GM19023 (cell line): Measurements from ENCODE around the gene SERPINH1.

Experiments
- ATAC-seq: cut with Tn5 transposase; IDR thresholded peaks from one replicate; pipeline ENCODE4 v1.9.1; 2021; ENCODE audit warnings: mild to moderate bottlenecking, moderate library complexity; ENCODE audit not compliant: unreplicated experiment

The SERPINH1 gene

GRCh38 chr11:75562048-75562835, at the start of gene SERPINH1:
Gene SERPINH1, plus strand, starts transcription at chr11:75562253. Its CDS starts 4,097 bp downstream, at chr11:75566350.
- ATAC-seq: peak; percentile 75

GRCh38 chr11:75513250-75513649, 48.8 kb upstream of the SERPINH1 start:
- no peak for ATAC-seq

- no peak for ATAC-seq
Measured at GRCh38 chr11:75514596-75514995, 47.5 kb upstream of the SERPINH1 start.

GRCh38 chr11:75516140-75516539, 45.9 kb upstream of the SERPINH1 start:
- ATAC-seq: no peak

- ATAC-seq: no peak
Measured at GRCh38 chr11:75516886-75517285, 45.2 kb upstream of the SERPINH1 start.

- ATAC-seq: no peak
Measured at GRCh38 chr11:75518204-75518549, 43.9 kb upstream of the SERPINH1 start.

GRCh38 chr11:75518771-75519653, 43.0 kb upstream of the SERPINH1 start:
- no peak for ATAC-seq

GRCh38 chr11:75520688-75521087, 41.4 kb upstream of the SERPINH1 start:
- ATAC-seq: no peak

- ATAC-seq: no peak
Measured at GRCh38 chr11:75522286-75523044, 39.6 kb upstream of the SERPINH1 start.

GRCh38 chr11:75523189-75523588, 38.9 kb upstream of the SERPINH1 start:
- ATAC-seq: no peak

GRCh38 chr11:75523811-75524664, 38.0 kb upstream of the SERPINH1 start:
- ATAC-seq: no peak

- peak; percentile 7 for ATAC-seq
Measured at GRCh38 chr11:75524665-75525432, 37.2 kb upstream of the SERPINH1 start.

- peak; percentile 80 for ATAC-seq
Measured at GRCh38 chr11:75525433-75526191, 36.4 kb upstream of the SERPINH1 start, which contains the start of gene GDPD5. Gene GDPD5, minus strand, starts transcription at chr11:75525941. Its CDS starts 48,206 bp downstream, at chr11:75477735.

- no peak for ATAC-seq
Measured at GRCh38 chr11:75526192-75526541, 35.9 kb upstream of the SERPINH1 start.

- ATAC-seq: no peak
Measured at GRCh38 chr11:75527130-75527529, 34.9 kb upstream of the SERPINH1 start.

- ATAC-seq: no peak
Measured at GRCh38 chr11:75527938-75528735, 33.9 kb upstream of the SERPINH1 start.

- ATAC-seq: no peak
Measured at GRCh38 chr11:75530577-75530976, 31.5 kb upstream of the SERPINH1 start.

GRCh38 chr11:75531325-75531724, 30.7 kb upstream of the SERPINH1 start:
- no peak for ATAC-seq
